PC-9 (cell line): ENCODE data around the gene FLT4.

ENCODE experiments used
- CTCF ChIP-seq: fragments of 200-600 bp; sonication (generic); conservative IDR thresholded peaks from 2 replicates; pipeline ENCODE4 v1.6.1; 2017; ENCODE audit warnings: mixed run types, antibody characterized with exemption, mild to moderate bottlenecking, moderate library complexity
- EZH2 ChIP-seq: fragments of 200-600 bp; sonication (generic); IDR thresholded peaks from 2 replicates; pipeline ENCODE4 v1.8.0; 2017; ENCODE audit warnings: antibody characterized with exemption, low read depth

- no peak for TF ChIP-seq CTCF
- no peak for TF ChIP-seq EZH2
Measured at GRCh38 chr5:180640861-180641565, 8.4 kb downstream of the FLT4 start.
